Right lung (tissue), 5 donors: ENCODE results near the gene ZNRF3. TPM values are rescaled to one million over a fixed set of nuclear protein-coding genes. Genes with fewer than 3 reads are reported as not detected.
A peak's percentile ranks its signal among the peaks of the same experiment; 100 is the strongest.

Source experiments
- DNase-seq, 2 donors: peaks; one replicate each; pipeline ENCODE4 v3.0.0-alpha.2; 2013
- polyA plus RNA-seq, 5 donors: library from polyadenylated mRNA; unstranded; fragments of 120-200 nt; gene quantifications; one replicate each; pipeline versions ENCODE4 v1.2.1 to v1.2.3, GENCODE V29; 2013; ENCODE audit warnings: inconsistent platforms in 1 of 5, low replicate concordance in 1 of 5; ENCODE audit not compliant: insufficient read length in 5 of 5, insufficient read depth in 1 of 5

The ZNRF3 gene
- polyA plus RNA-seq, 5 donors = 20.8 to 33.3 (median 24.7) TPM

GRCh38 chr22:29060931-29061330 is 177.6 kb downstream of the ZNRF3 start:
- no peak for DNase-seq

- DNase-seq = no peak
Observed at GRCh38 chr22:29061773-29062172, 178.4 kb downstream of the ZNRF3 start, which contains the start of gene C22orf31. C22orf31 (minus strand) TSS chr22:29061831; CDS start chr22:29061792, 39 bp downstream.

- DNase-seq = no peak
Observed at GRCh38 chr22:29062286-29062821, 179.0 kb downstream of the ZNRF3 start.

GRCh38 chr22:29065468-29066190 is 182.3 kb downstream of the ZNRF3 start:
- DNase-seq = no peak

- DNase-seq = no peak
Observed at GRCh38 chr22:29069463-29069862, 186.1 kb downstream of the ZNRF3 start.

GRCh38 chr22:29070490-29070889 is 187.1 kb downstream of the ZNRF3 start:
- DNase-seq = no peak

GRCh38 chr22:29071261-29072045 is 188.1 kb downstream of the ZNRF3 start:
- peak in 1 of 2 donors; percentile 42 for DNase-seq

GRCh38 chr22:29072193-29072978 is 189.0 kb downstream of the ZNRF3 start:
- peak; percentile 79 to 82 for DNase-seq

- DNase-seq = no peak
Observed at GRCh38 chr22:29072979-29073617, 189.7 kb downstream of the ZNRF3 start, which contains the start of gene KREMEN1. KREMEN1 (plus strand) TSS chr22:29073035; CDS start chr22:29073131, 96 bp downstream.

GRCh38 chr22:29073618-29074275 is 190.4 kb downstream of the ZNRF3 start:
- DNase-seq = peak in 1 of 2 donors; percentile 45

- DNase-seq = no peak
Observed at GRCh38 chr22:29074276-29074772, 191.0 kb downstream of the ZNRF3 start.

GRCh38 chr22:29078036-29078868 is 194.9 kb downstream of the ZNRF3 start:
- no peak for DNase-seq

- no peak for DNase-seq
Observed at GRCh38 chr22:29078869-29079207, 195.5 kb downstream of the ZNRF3 start.

- DNase-seq = no peak
Observed at GRCh38 chr22:29079218-29079901, 196.0 kb downstream of the ZNRF3 start.

GRCh38 chr22:29080106-29080975 is 197.0 kb downstream of the ZNRF3 start:
- DNase-seq = no peak

- DNase-seq = peak; percentile 77 to 90
Observed at GRCh38 chr22:29081517-29082236, 198.3 kb downstream of the ZNRF3 start.

GRCh38 chr22:29082826-29083545 is 199.6 kb downstream of the ZNRF3 start:
- no peak for DNase-seq
